Mesenchymal stem cell (in vitro differentiated cells and primary cell): ENCODE measurements around the gene CAMK1.
A peak's percentile ranks its signal among the peaks of the same experiment; 100 is the strongest.

Experiments
- DNase-seq: peaks from one replicate; pipeline ENCODE4 v3.0.0-alpha.2; 2013
- H2AFZ ChIP-seq: one replicate; pipeline ENCODE4 v1.6.1; 2013; ENCODE audit warnings: low read depth, mild to moderate bottlenecking, control low read depth, inconsistent platforms, low read length, moderate library complexity
- H2AK5ac ChIP-seq: 2 replicates; pipeline ENCODE4 v1.6.1; 2013; ENCODE audit warnings: low read length, moderate library complexity, mild to moderate bottlenecking, inconsistent platforms; ENCODE audit not compliant: severe bottlenecking
- H2BK120ac ChIP-seq: one replicate; pipeline ENCODE4 v1.6.1; 2013; ENCODE audit warnings: low read depth, mild to moderate bottlenecking, inconsistent platforms, low read length, moderate library complexity
- H2BK12ac ChIP-seq, 2 experiments: one replicate each; pipeline ENCODE4 v1.6.1; 2013; ENCODE audit warnings: inconsistent platforms in 2 of 2, low read length in 2 of 2, mild to moderate bottlenecking in 2 of 2, moderate library complexity in 2 of 2, control low read depth in 1 of 2
- H2BK15ac ChIP-seq: one replicate; pipeline ENCODE4 v1.6.1; 2013; ENCODE audit warnings: mild to moderate bottlenecking, low read depth, inconsistent platforms; ENCODE audit not compliant: poor library complexity, severe bottlenecking
- H2BK5ac ChIP-seq: 2 replicates; pipeline ENCODE4 v1.6.1; 2013; ENCODE audit warnings: low read depth, mild to moderate bottlenecking, low read length, control low read depth, inconsistent platforms; ENCODE audit not compliant: poor library complexity, severe bottlenecking
- H3K14ac ChIP-seq, 2 experiments: one replicate each; pipeline ENCODE4 v1.6.1; 2013; ENCODE audit warnings: inconsistent platforms in 2 of 2, low read length in 2 of 2, control low read depth in 1 of 2, mild to moderate bottlenecking in 1 of 2, moderate library complexity in 1 of 2
- H3K18ac ChIP-seq, 2 experiments: one replicate each; pipeline ENCODE4 v1.6.1; 2013; ENCODE audit warnings: inconsistent platforms in 2 of 2, low read length in 2 of 2, control low read depth in 1 of 2, low read depth in 1 of 2, mild to moderate bottlenecking in 1 of 2
- H3K23ac ChIP-seq, 2 experiments: one replicate each; pipeline ENCODE4 v1.6.1; 2013; ENCODE audit warnings: inconsistent platforms in 2 of 2, low read length in 2 of 2, mild to moderate bottlenecking in 2 of 2, moderate library complexity in 2 of 2, control low read depth in 1 of 2
- H3K27ac ChIP-seq: 2 replicates; pipeline ENCODE4 v1.5.1; 2013; ENCODE audit warnings: mild to moderate bottlenecking, moderate library complexity, low read length, control low read depth, inconsistent platforms; ENCODE audit not compliant: poor library complexity, severe bottlenecking
- H3K27me3 ChIP-seq, 2 experiments: 2 replicates each; pipeline versions ENCODE4 v1.6.1 to v1.7.0; 2013; ENCODE audit warnings: low read length in 2 of 2, mild to moderate bottlenecking in 2 of 2, moderate library complexity in 2 of 2, control low read depth in 1 of 2, inconsistent platforms in 1 of 2; ENCODE audit not compliant: control insufficient read depth in 1 of 2, insufficient read depth in 1 of 2
- H3K36me3 ChIP-seq, 2 experiments: 2 replicates each; pipeline versions ENCODE4 v1.6.1 to v1.7.0; 2013; ENCODE audit warnings: low read length in 2 of 2, control low read depth in 1 of 2, inconsistent platforms in 1 of 2, low read depth in 1 of 2, mild to moderate bottlenecking in 1 of 2; ENCODE audit not compliant: insufficient read depth in 2 of 2, control insufficient read depth in 1 of 2
- H3K4ac ChIP-seq, 2 experiments: one replicate each; pipeline ENCODE4 v1.6.1; 2013; ENCODE audit warnings: inconsistent platforms in 2 of 2, low read length in 2 of 2, mild to moderate bottlenecking in 2 of 2, moderate library complexity in 2 of 2, control low read depth in 1 of 2, low read depth in 1 of 2
- H3K4me1 ChIP-seq: 2 replicates; pipeline ENCODE4 v1.6.1; 2013; ENCODE audit warnings: low read depth, low read length, control low read depth; ENCODE audit not compliant: control insufficient read depth, insufficient read depth
- H3K4me2 ChIP-seq: 2 replicates; pipeline ENCODE4 v1.6.1; 2013; ENCODE audit warnings: low read length, mild to moderate bottlenecking, inconsistent platforms; ENCODE audit not compliant: poor library complexity, severe bottlenecking
- H3K4me3 ChIP-seq, 2 experiments: 2 replicates each; pipeline versions ENCODE4 v1.5.1 to v1.7.0; 2013; ENCODE audit warnings: low read length in 2 of 2, mild to moderate bottlenecking in 2 of 2, control low read depth in 1 of 2, low read depth in 1 of 2; ENCODE audit not compliant: insufficient read depth in 1 of 2
- H3K79me1 ChIP-seq: replicated peaks from 2 replicates; pipeline ENCODE4 v1.6.1; 2013; ENCODE audit warnings: mild to moderate bottlenecking, control low read depth, low read length, inconsistent platforms; ENCODE audit not compliant: poor library complexity, severe bottlenecking
- H3K9ac ChIP-seq: 2 replicates; pipeline ENCODE4 v1.7.0; 2013; ENCODE audit warnings: mild to moderate bottlenecking, low read length, moderate library complexity
- H3K9me3 ChIP-seq: 2 replicates; pipeline ENCODE4 v1.7.0; 2013; ENCODE audit warnings: mild to moderate bottlenecking, low read length; ENCODE audit not compliant: control insufficient read depth
- H4K8ac ChIP-seq: one replicate; pipeline ENCODE4 v1.6.1; 2013; ENCODE audit warnings: inconsistent platforms, mild to moderate bottlenecking, low read length, moderate library complexity
- H4K91ac ChIP-seq: one replicate; pipeline ENCODE4 v1.6.1; 2013; ENCODE audit warnings: mild to moderate bottlenecking, low read length, inconsistent platforms
- WGBS: methylation state at CpG from one replicate; pipeline ENCODE4 v1.1.7; 2013; ENCODE audit warnings: mixed read lengths; 5-methylcytosine and 5-hydroxymethylcytosine counted together

CAMK1 gene

GRCh38 chr3:9786825-9787669 lies 17.3 kb upstream of the CAMK1 start:
- no peaks in the 10 kb centered on the region for H3K9me3 ChIP-seq
- no peak overlapping the region for H2AK5ac ChIP-seq
- H3K9ac ChIP-seq: no peak overlapping the region
- H4K91ac ChIP-seq: no peak overlapping the region
- H3K4me1 ChIP-seq: peaks cover 3% of the 10 kb centered on the region
- H2BK120ac ChIP-seq: no peak overlapping the region
- peak overlapping the region; percentile 41 for H2BK15ac ChIP-seq
- H3K4me3 ChIP-seq: no peak overlapping the region
- no peak overlapping the region for H4K8ac ChIP-seq
- no peak overlapping the region for H3K4ac ChIP-seq
- no peak overlapping the region for H3K18ac ChIP-seq
- H3K14ac ChIP-seq: no peak overlapping the region
- WGBS: 88% methylated on average over 11 of the region's 13 CpGs
- H2BK5ac ChIP-seq: no peak overlapping the region
- peaks cover 25% of the 10 kb centered on the region for H3K79me1 ChIP-seq
- no peak overlapping the region for H3K4me2 ChIP-seq
- no peak overlapping the region for H2BK12ac ChIP-seq
- no peak overlapping the region for H2AFZ ChIP-seq
- H3K36me3 ChIP-seq: peaks cover 47 to 75% of the 10 kb centered on the region in 2 experiments
- no peak for DNase-seq
- H3K23ac ChIP-seq: no peak overlapping the region
- H3K27me3 ChIP-seq: no peaks in the 10 kb centered on the region
- H3K27ac ChIP-seq: no peak overlapping the region

GRCh38 chr3:9786209-9786739 lies 16.5 kb upstream of the CAMK1 start:
- Histone ChIP-seq H3K36me3 (peaks cover 54 to 82% of the 10 kb centered on the region in 2 experiments), H3K4ac (no peak overlapping the region), H3K9me3 (no peaks in the 10 kb centered on the region), H3K18ac (no peak overlapping the region), H2BK5ac (no peak overlapping the region), H4K8ac (no peak overlapping the region), H3K27me3 (no peaks in the 10 kb centered on the region), H3K4me1 (peaks cover 3% of the 10 kb centered on the region), H3K79me1 (peaks cover 25% of the 10 kb centered on the region), H3K9ac (no peak overlapping the region), H2BK12ac (no peak overlapping the region), H2BK15ac (no peak overlapping the region), H2AFZ (no peak overlapping the region), H3K23ac (no peak overlapping the region), H2AK5ac (no peak overlapping the region), H4K91ac (no peak overlapping the region), H3K27ac (no peak overlapping the region), H3K4me3 (no peak overlapping the region), H3K14ac (no peak overlapping the region), H2BK120ac (no peak overlapping the region), H3K4me2 (no peak overlapping the region)
- 99% methylated on average over 7 of the region's 7 CpGs for WGBS
- no peak for DNase-seq

GRCh38 chr3:9785602-9786001 lies 15.9 kb upstream of the CAMK1 start:
- Histone ChIP-seq H2AFZ (no peak overlapping the region), H2BK120ac (no peak overlapping the region), H3K23ac (no peak overlapping the region), H2BK15ac (no peak overlapping the region), H3K79me1 (peaks cover 19% of the 10 kb centered on the region), H4K91ac (no peak overlapping the region), H2BK12ac (no peak overlapping the region), H3K9ac (no peak overlapping the region), H3K4me3 (no peak overlapping the region), H2BK5ac (no peak overlapping the region), H3K14ac (no peak overlapping the region), H3K4me1 (no peaks in the 10 kb centered on the region), H3K36me3 (peaks cover 50 to 84% of the 10 kb centered on the region in 2 experiments), H3K4ac (no peak overlapping the region), H3K18ac (no peak overlapping the region), H3K9me3 (no peaks in the 10 kb centered on the region), H2AK5ac (no peak overlapping the region), H3K27me3 (no peaks in the 10 kb centered on the region), H3K27ac (no peak overlapping the region), H4K8ac (no peak overlapping the region), H3K4me2 (no peak overlapping the region)
- no peak for DNase-seq
- 95% methylated on average over 6 of the region's 7 CpGs for WGBS

- Histone ChIP-seq H2BK15ac (no peak overlapping the region), H3K27me3 (no peaks in the 10 kb centered on the region), H3K23ac (no peak overlapping the region), H3K4ac (no peak overlapping the region), H4K91ac (no peak overlapping the region), H3K27ac (no peak overlapping the region), H3K4me1 (peaks cover 2% of the 10 kb centered on the region), H3K4me2 (no peak overlapping the region), H3K36me3 (peaks cover 56 to 84% of the 10 kb centered on the region in 2 experiments), H4K8ac (no peak overlapping the region), H3K18ac (no peak overlapping the region), H2BK120ac (no peak overlapping the region), H2BK5ac (no peak overlapping the region), H3K9me3 (no peaks in the 10 kb centered on the region), H3K4me3 (no peak overlapping the region), H2AK5ac (no peak overlapping the region), H3K9ac (no peak overlapping the region), H2AFZ (no peak overlapping the region), H2BK12ac (no peak overlapping the region), H3K79me1 (peaks cover 14% of the 10 kb centered on the region), H3K14ac (no peak overlapping the region)
- DNase-seq: no peak
- WGBS: 96% methylated on average over 3 of the region's 4 CpGs
Observed at GRCh38 chr3:9784965-9785364, 15.2 kb upstream of the CAMK1 start.
